22Rv1 (cell line): ENCODE measurements around the gene GPBAR1.

ENCODE experiments used
- ZFX ChIP-seq: fragments of 450-650 bp; IDR thresholded peaks from 2 replicates; pipeline ENCODE4 v1.6.1; 2017; ENCODE audit warnings: antibody characterized with exemption, borderline replicate concordance
- TF ChIP-seq, protein P1 (sequence below): fragments of 450-650 bp; IDR thresholded peaks from 2 replicates; pipeline ENCODE4 v1.5.1; 2017; ENCODE audit warnings: mild to moderate bottlenecking

DNA sequence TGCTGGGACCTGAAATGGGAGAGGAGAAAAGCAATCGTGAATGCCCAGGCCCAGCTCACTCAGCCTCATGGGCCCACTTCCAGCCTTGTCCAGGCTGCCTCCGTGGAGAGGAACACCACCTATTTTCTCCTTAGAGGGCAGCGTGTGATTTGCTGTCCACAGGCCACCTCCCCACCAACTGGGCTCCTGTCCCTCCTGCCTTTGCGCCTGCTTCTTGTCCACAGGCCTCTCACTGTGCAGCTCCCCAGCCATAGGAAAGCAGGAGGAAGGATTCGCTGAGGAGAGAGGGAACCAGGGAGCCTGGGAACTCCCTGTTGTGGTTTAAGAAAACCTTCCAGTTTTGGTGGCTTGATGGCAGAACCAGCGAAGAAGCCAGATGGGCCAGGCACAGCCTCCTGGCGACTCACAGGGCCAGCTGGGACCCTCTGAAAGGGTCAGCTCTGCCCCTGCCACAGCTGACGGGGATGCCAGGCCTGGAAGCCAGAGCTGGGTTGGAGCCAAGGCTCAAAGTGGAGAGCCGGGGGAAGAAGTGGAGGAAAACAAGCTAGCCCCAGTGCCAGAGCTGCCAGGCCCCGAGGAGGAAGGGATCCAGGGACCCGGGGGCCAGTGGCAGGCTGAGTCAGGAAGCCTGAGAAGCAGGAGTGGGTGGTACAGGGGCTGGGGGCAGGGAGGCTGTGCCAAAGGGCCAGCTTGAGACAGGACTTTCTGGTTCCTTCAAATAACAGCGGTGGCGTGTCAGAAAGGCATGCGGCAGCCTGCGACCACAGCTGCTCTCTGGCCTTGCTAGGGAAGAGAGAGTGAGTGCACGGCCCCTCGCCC, 21.6 kb downstream of the GPBAR1 start:
- TF ChIP-seq, protein P1, sequence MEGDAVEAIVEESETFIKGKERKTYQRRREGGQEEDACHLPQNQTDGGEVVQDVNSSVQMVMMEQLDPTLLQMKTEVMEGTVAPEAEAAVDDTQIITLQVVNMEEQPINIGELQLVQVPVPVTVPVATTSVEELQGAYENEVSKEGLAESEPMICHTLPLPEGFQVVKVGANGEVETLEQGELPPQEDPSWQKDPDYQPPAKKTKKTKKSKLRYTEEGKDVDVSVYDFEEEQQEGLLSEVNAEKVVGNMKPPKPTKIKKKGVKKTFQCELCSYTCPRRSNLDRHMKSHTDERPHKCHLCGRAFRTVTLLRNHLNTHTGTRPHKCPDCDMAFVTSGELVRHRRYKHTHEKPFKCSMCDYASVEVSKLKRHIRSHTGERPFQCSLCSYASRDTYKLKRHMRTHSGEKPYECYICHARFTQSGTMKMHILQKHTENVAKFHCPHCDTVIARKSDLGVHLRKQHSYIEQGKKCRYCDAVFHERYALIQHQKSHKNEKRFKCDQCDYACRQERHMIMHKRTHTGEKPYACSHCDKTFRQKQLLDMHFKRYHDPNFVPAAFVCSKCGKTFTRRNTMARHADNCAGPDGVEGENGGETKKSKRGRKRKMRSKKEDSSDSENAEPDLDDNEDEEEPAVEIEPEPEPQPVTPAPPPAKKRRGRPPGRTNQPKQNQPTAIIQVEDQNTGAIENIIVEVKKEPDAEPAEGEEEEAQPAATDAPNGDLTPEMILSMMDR = no peak
- TF ChIP-seq ZFX = no peak
